ENCODE data around the gene E2F1.

The E2F1 gene

GRCh38 chr20:33673114-33673409 lies 13.1 kb downstream of the E2F1 start:
- in situ Hi-C loops (cut with HindIII; ENCODE audit: low sequenced_read_pairs): no loop called here

GRCh38 chr20:33672426-33673113 lies 13.6 kb downstream of the E2F1 start:
- in situ Hi-C loops (cut with HindIII; ENCODE audit: low sequenced_read_pairs): no loop called here

- in situ Hi-C loops (cut with HindIII; ENCODE audit: low sequenced_read_pairs): no loop called here
These were observed 14.5 kb downstream of the E2F1 start for GRCh38 chr20:33671573-33672288.

- in situ Hi-C loops (cut with HindIII; ENCODE audit: low sequenced_read_pairs): no loop called here
These were observed 15.3 kb downstream of the E2F1 start for GRCh38 chr20:33670715-33671499.

- in situ Hi-C loops (cut with HindIII; ENCODE audit: low sequenced_read_pairs): no loop called here
These were observed 16.1 kb downstream of the E2F1 start for GRCh38 chr20:33669873-33670640.

- in situ Hi-C loops (cut with HindIII; ENCODE audit: low sequenced_read_pairs): no loop called here
These were observed 17.0 kb downstream of the E2F1 start for GRCh38 chr20:33669224-33669623.

- in situ Hi-C loops (cut with HindIII; ENCODE audit: low sequenced_read_pairs): no loop called here
These were observed 17.6 kb downstream of the E2F1 start for GRCh38 chr20:33668466-33669155.

- in situ Hi-C loops (cut with HindIII; ENCODE audit: low sequenced_read_pairs): no loop called here
These were observed 18.3 kb downstream of the E2F1 start for GRCh38 chr20:33667676-33668465.

- in situ Hi-C loops (cut with HindIII; ENCODE audit: low sequenced_read_pairs): no loop called here
These were observed 18.9 kb downstream of the E2F1 start for GRCh38 chr20:33667245-33667675.

GRCh38 chr20:33666293-33667244 lies 19.6 kb downstream of the E2F1 start, which contains the start of gene ACTL10:
Gene ACTL10 (plus strand): TSS chr20:33666943. CDS start chr20:33667498, 555 bp downstream.
- in situ Hi-C loops (cut with HindIII; ENCODE audit: low sequenced_read_pairs): no loop called here

GRCh38 chr20:33664762-33665144 lies 21.4 kb downstream of the E2F1 start:
- in situ Hi-C loops (cut with HindIII; ENCODE audit: low sequenced_read_pairs): no loop called here

GRCh38 chr20:33664085-33664761 lies 22.0 kb downstream of the E2F1 start:
- in situ Hi-C loops (cut with HindIII; ENCODE audit: low sequenced_read_pairs): no loop called here

GRCh38 chr20:33663161-33664084 lies 22.8 kb downstream of the E2F1 start:
- in situ Hi-C loops (cut with HindIII; ENCODE audit: low sequenced_read_pairs): no loop called here

- in situ Hi-C loops (cut with HindIII; ENCODE audit: low sequenced_read_pairs): no loop called here
These were observed 24.0 kb downstream of the E2F1 start, which contains the start of gene C20orf144 for GRCh38 chr20:33662172-33662571. Gene C20orf144 (plus strand): TSS chr20:33662327. CDS start chr20:33662346, 19 bp downstream.

GRCh38 chr20:33660685-33661058 lies 25.5 kb downstream of the E2F1 start:
- in situ Hi-C loops (cut with HindIII; ENCODE audit: low sequenced_read_pairs): no loop called here

GRCh38 chr20:33660035-33660684 lies 26.0 kb downstream of the E2F1 start:
- in situ Hi-C loops (cut with HindIII; ENCODE audit: low sequenced_read_pairs): no loop called here
